Suprapubic skin (tissue), 4 donors: ENCODE data around the gene SNX6. TPM values are rescaled to one million over a fixed set of nuclear protein-coding genes. Genes with fewer than 3 reads are reported as not detected.

Source experiments
- total RNA-seq, 4 donors: library from RNA; depleted of rRNA; stranded (reverse); fragments of >200 nt; gene quantifications; one replicate each; pipeline ENCODE4 v1.1.0, GENCODE V29; 2016

Gene SNX6
- total RNA-seq, 4 donors from 2014 or later: 51.7 to 89.1 (median 70.9) TPM

Other genes starting within 250 kb of the SNX6 start
- gene SPTSSA, start 167.9 kb downstream of the SNX6 start, total RNA-seq: 10 to 100 TPM; 18.6 to 31.5 (median 28.1) TPM
- gene EAPP, start 90.4 kb downstream of the SNX6 start, total RNA-seq: 10 to 100 TPM; 31.6 to 52.5 (median 43.7) TPM
- gene CFL2, start 84.4 kb upstream of the SNX6 start, total RNA-seq: 10 to 100 TPM in 2 of 4 donors, 1 to 10 TPM in 2; 3.7 to 23.9 (median 8.7) TPM
- 10 to 100 TPM; 37.0 to 95.1 (median 55.7) TPM for gene BAZ1A, start 245.2 kb upstream of the SNX6 start, total RNA-seq